SK-N-SH (cell line): ENCODE measurements around the gene TNXB.

ENCODE experiments used
- GABPA ChIP-seq: IDR thresholded peaks from 2 replicates; pipeline ENCODE4 v1.4.0; 2012; ENCODE audit warnings: low read depth, mild to moderate bottlenecking
- MXI1 ChIP-seq: IDR thresholded peaks from 2 replicates; pipeline ENCODE4 v1.6.1; 2012; ENCODE audit warnings: mild to moderate bottlenecking, low read depth, low read length, improper control_type of control experiment
- POLR2AphosphoS5 ChIP-seq: IDR thresholded peaks from 2 replicates; pipeline ENCODE4 v1.6.1; 2012; ENCODE audit warnings: low read depth, low read length
- SIN3A ChIP-seq: IDR thresholded peaks from 2 replicates; pipeline ENCODE4 v1.6.1; 2012; ENCODE audit warnings: low read depth, mild to moderate bottlenecking, low read length, moderate library complexity, borderline replicate concordance
- ZBTB33 ChIP-seq: IDR thresholded peaks from 2 replicates; pipeline ENCODE4 v1.4.0; 2012; ENCODE audit warnings: low read depth, borderline replicate concordance
- TF ChIP-seq, protein P1 (sequence below): fragments of 200-600 bp; sonication (generic); IDR thresholded peaks from 2 replicates; pipeline ENCODE4 v1.6.1; 2017; ENCODE audit warnings: antibody characterized with exemption, mild to moderate bottlenecking, moderate library complexity

GRCh38 chr6:32109765-32110160, 625 bp upstream of the TNXB start:
- TF ChIP-seq ZBTB33 (no peak), SIN3A (no peak), MXI1 (no peak), POLR2AphosphoS5 (no peak), GABPA (no peak)
- TF ChIP-seq, protein P1, sequence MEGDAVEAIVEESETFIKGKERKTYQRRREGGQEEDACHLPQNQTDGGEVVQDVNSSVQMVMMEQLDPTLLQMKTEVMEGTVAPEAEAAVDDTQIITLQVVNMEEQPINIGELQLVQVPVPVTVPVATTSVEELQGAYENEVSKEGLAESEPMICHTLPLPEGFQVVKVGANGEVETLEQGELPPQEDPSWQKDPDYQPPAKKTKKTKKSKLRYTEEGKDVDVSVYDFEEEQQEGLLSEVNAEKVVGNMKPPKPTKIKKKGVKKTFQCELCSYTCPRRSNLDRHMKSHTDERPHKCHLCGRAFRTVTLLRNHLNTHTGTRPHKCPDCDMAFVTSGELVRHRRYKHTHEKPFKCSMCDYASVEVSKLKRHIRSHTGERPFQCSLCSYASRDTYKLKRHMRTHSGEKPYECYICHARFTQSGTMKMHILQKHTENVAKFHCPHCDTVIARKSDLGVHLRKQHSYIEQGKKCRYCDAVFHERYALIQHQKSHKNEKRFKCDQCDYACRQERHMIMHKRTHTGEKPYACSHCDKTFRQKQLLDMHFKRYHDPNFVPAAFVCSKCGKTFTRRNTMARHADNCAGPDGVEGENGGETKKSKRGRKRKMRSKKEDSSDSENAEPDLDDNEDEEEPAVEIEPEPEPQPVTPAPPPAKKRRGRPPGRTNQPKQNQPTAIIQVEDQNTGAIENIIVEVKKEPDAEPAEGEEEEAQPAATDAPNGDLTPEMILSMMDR = no peak
